Astrocyte (in vitro differentiated cells and primary cell): Measurements from ENCODE around the gene CNN1.

ENCODE experiments used
- EZH2 ChIP-seq: IDR thresholded peaks from 2 replicates; pipeline ENCODE4 v1.6.1; 2012; ENCODE audit warnings: mild to moderate bottlenecking, low read length, inconsistent platforms; ENCODE audit not compliant: insufficient read depth
- TF ChIP-seq, protein P1 (sequence below): IDR thresholded peaks from 2 replicates; pipeline ENCODE4 v1.5.1; 2011; ENCODE audit warnings: low read depth, mild to moderate bottlenecking, inconsistent platforms, low read length, moderate library complexity; ENCODE audit not compliant: insufficient read depth

- TF ChIP-seq, protein P1, sequence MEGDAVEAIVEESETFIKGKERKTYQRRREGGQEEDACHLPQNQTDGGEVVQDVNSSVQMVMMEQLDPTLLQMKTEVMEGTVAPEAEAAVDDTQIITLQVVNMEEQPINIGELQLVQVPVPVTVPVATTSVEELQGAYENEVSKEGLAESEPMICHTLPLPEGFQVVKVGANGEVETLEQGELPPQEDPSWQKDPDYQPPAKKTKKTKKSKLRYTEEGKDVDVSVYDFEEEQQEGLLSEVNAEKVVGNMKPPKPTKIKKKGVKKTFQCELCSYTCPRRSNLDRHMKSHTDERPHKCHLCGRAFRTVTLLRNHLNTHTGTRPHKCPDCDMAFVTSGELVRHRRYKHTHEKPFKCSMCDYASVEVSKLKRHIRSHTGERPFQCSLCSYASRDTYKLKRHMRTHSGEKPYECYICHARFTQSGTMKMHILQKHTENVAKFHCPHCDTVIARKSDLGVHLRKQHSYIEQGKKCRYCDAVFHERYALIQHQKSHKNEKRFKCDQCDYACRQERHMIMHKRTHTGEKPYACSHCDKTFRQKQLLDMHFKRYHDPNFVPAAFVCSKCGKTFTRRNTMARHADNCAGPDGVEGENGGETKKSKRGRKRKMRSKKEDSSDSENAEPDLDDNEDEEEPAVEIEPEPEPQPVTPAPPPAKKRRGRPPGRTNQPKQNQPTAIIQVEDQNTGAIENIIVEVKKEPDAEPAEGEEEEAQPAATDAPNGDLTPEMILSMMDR, result no peak
- no peak for TF ChIP-seq EZH2
These were observed 32.5 kb upstream of the CNN1 start for GRCh38 chr19:11506101-11506555.
